Ishikawa (cell line): ENCODE data around the gene ZNF43.

Experiments used
- CEBPB ChIP-seq: IDR thresholded peaks from 2 replicates; pipeline ENCODE4 v1.6.1; 2012
- CREB1 ChIP-seq: IDR thresholded peaks from 2 replicates; pipeline ENCODE4 v1.6.1; 2012; ENCODE audit warnings: low read depth
- EP300 ChIP-seq: IDR thresholded peaks from 2 replicates; pipeline ENCODE4 v1.6.1; 2012; ENCODE audit warnings: borderline replicate concordance
- FOXM1 ChIP-seq: IDR thresholded peaks from 2 replicates; pipeline ENCODE4 v1.6.1; 2012; ENCODE audit warnings: low read depth, borderline replicate concordance
- MAX ChIP-seq: IDR thresholded peaks from 2 replicates; pipeline ENCODE4 v1.6.1; 2012
- NFIC ChIP-seq: IDR thresholded peaks from 2 replicates; pipeline ENCODE4 v1.6.1; 2012
- USF1 ChIP-seq: IDR thresholded peaks from 2 replicates; pipeline ENCODE4 v1.6.1; 2012
- YY1 ChIP-seq: IDR thresholded peaks from 2 replicates; pipeline ENCODE4 v1.6.1; 2012; ENCODE audit warnings: low read depth
- ZBTB7A ChIP-seq: IDR thresholded peaks from 2 replicates; pipeline ENCODE4 v1.6.1; 2012; ENCODE audit warnings: low read depth

The ZNF43 gene

GRCh38 chr19:21786936-21787335, 49.0 kb downstream of the ZNF43 start:
- no peak for TF ChIP-seq YY1
- no peak for TF ChIP-seq EP300
- no peak for TF ChIP-seq NFIC
- no peak for TF ChIP-seq MAX
- no peak for TF ChIP-seq USF1

- 0 out of 2 replicates have a peak, but pooled peaks have one; percentile 51 for TF ChIP-seq YY1
- TF ChIP-seq NFIC, result no peak
These were observed 68.7 kb downstream of the ZNF43 start, which contains the start of gene ZNF100 for GRCh38 chr19:21767065-21767800. Gene ZNF100 (minus strand): TSS chr19:21767579. CDS start chr19:21767429, 150 bp downstream.

GRCh38 chr19:21765151-21765550, 70.8 kb downstream of the ZNF43 start:
- no peak for TF ChIP-seq USF1
- TF ChIP-seq CEBPB, result no peak
- no peak for TF ChIP-seq CREB1
- no peak for TF ChIP-seq FOXM1

GRCh38 chr19:21758296-21758695, 77.7 kb downstream of the ZNF43 start:
- TF ChIP-seq ZBTB7A, result no peak
- TF ChIP-seq NFIC, result no peak
